Measurements from ENCODE around the gene ADGRV1.
"Not testable (repeated sequence)": the region's sequence is repeated elsewhere in the genome, so short reads cannot be mapped to it uniquely, and the experiment has no call there.

ADGRV1 gene

GRCh38 chr5:90759119-90759518, 200.5 kb downstream of the ADGRV1 start:
- no peaks in the 10 kb centered on the region for H3K9me3 ChIP-seq (ENCODE audit: control insufficient read depth, low read length)
- peaks cover 7% of the 10 kb centered on the region for H3K36me3 ChIP-seq (ENCODE audit: control insufficient read depth, insufficient read depth, low read length)
- no peak overlapping the region for H3K4me3 ChIP-seq (ENCODE audit: insufficient read depth, low read depth, low read length)
- H3K27me3 ChIP-seq (ENCODE audit: control insufficient read depth, insufficient read depth, low read length, poor library complexity, severe bottlenecking), result no peaks in the 10 kb centered on the region
- no peaks in the 10 kb centered on the region for H3K4me1 ChIP-seq (ENCODE audit: control insufficient read depth, insufficient read depth, low read length)
- 91 to 98% methylated on average over 1 to 2 of the region's 2 CpGs for WGBS, 2 experiments
- H3K27ac ChIP-seq (ENCODE audit: insufficient read depth, low read depth, low read length, poor library complexity, severe bottlenecking), result no peak overlapping the region

- no peaks in the 10 kb centered on the region for H3K9me3 ChIP-seq (ENCODE audit: control insufficient read depth, low read length)
- whole genome bisulfite sequencing, 2 experiments, result 93 to 95% methylated on average over 3 of the region's 3 CpGs
- H3K36me3 ChIP-seq (ENCODE audit: control insufficient read depth, insufficient read depth, low read length), result peaks cover 5% of the 10 kb centered on the region
- H3K27me3 ChIP-seq (ENCODE audit: control insufficient read depth, insufficient read depth, low read length, poor library complexity, severe bottlenecking), result no peaks in the 10 kb centered on the region
- no peak overlapping the region for H3K27ac ChIP-seq (ENCODE audit: insufficient read depth, low read depth, low read length, poor library complexity, severe bottlenecking)
- H3K4me1 ChIP-seq (ENCODE audit: control insufficient read depth, insufficient read depth, low read length), result no peaks in the 10 kb centered on the region
- no peak overlapping the region for H3K4me3 ChIP-seq (ENCODE audit: insufficient read depth, low read depth, low read length)
Observed at GRCh38 chr5:90767710-90768109, 209.1 kb downstream of the ADGRV1 start.

GRCh38 chr5:90770006-90770541, 211.5 kb downstream of the ADGRV1 start:
- 89 to 96% methylated on average over 4 of the region's 4 CpGs for WGBS, 2 experiments
- H3K36me3 ChIP-seq (ENCODE audit: control insufficient read depth, insufficient read depth, low read length); H3K27me3 ChIP-seq (ENCODE audit: control insufficient read depth, insufficient read depth, low read length, poor library complexity, severe bottlenecking); H3K9me3 ChIP-seq (ENCODE audit: control insufficient read depth, low read length); H3K27ac ChIP-seq (ENCODE audit: insufficient read depth, low read depth, low read length, poor library complexity, severe bottlenecking); H3K4me1 ChIP-seq (ENCODE audit: control insufficient read depth, insufficient read depth, low read length); H3K4me3 ChIP-seq (ENCODE audit: insufficient read depth, low read depth, low read length): not testable (repeated sequence)

GRCh38 chr5:90777959-90778358, 219.4 kb downstream of the ADGRV1 start:
- no peaks in the 10 kb centered on the region for H3K4me1 ChIP-seq (ENCODE audit: control insufficient read depth, insufficient read depth, low read length)
- no peaks in the 10 kb centered on the region for H3K36me3 ChIP-seq (ENCODE audit: control insufficient read depth, insufficient read depth, low read length)
- no peak overlapping the region for H3K4me3 ChIP-seq (ENCODE audit: insufficient read depth, low read depth, low read length)
- WGBS, 2 experiments, result 89 to 93% methylated on average over 6 of the region's 6 CpGs
- H3K27ac ChIP-seq (ENCODE audit: insufficient read depth, low read depth, low read length, poor library complexity, severe bottlenecking), result no peak overlapping the region
- H3K9me3 ChIP-seq (ENCODE audit: control insufficient read depth, low read length), result no peaks in the 10 kb centered on the region
- H3K27me3 ChIP-seq (ENCODE audit: control insufficient read depth, insufficient read depth, low read length, poor library complexity, severe bottlenecking), result no peaks in the 10 kb centered on the region

- Histone ChIP-seq H3K36me3 (ENCODE audit: control insufficient read depth, insufficient read depth, low read length) (peaks cover 10% of the 10 kb centered on the region), H3K27ac (ENCODE audit: insufficient read depth, low read depth, low read length, poor library complexity, severe bottlenecking) (no peak overlapping the region), H3K4me3 (ENCODE audit: insufficient read depth, low read depth, low read length) (no peak overlapping the region), H3K9me3 (ENCODE audit: control insufficient read depth, low read length) (no peaks in the 10 kb centered on the region), H3K4me1 (ENCODE audit: control insufficient read depth, insufficient read depth, low read length) (no peaks in the 10 kb centered on the region), H3K27me3 (ENCODE audit: control insufficient read depth, insufficient read depth, low read length, poor library complexity, severe bottlenecking) (no peaks in the 10 kb centered on the region)
- WGBS, 2 experiments, result 0 to 7% methylated on average over 3 of the region's 4 CpGs
Observed at GRCh38 chr5:90783460-90784333, 225.1 kb downstream of the ADGRV1 start.

- no peak overlapping the region for H3K4me3 ChIP-seq (ENCODE audit: insufficient read depth, low read depth, low read length)
- H3K4me1 ChIP-seq (ENCODE audit: control insufficient read depth, insufficient read depth, low read length), result no peaks in the 10 kb centered on the region
- peaks cover 26% of the 10 kb centered on the region for H3K36me3 ChIP-seq (ENCODE audit: control insufficient read depth, insufficient read depth, low read length)
- H3K9me3 ChIP-seq (ENCODE audit: control insufficient read depth, low read length), result no peaks in the 10 kb centered on the region
- whole genome bisulfite sequencing, 2 experiments, result 90 to 95% methylated on average over 4 of the region's 4 CpGs
- no peak overlapping the region for H3K27ac ChIP-seq (ENCODE audit: insufficient read depth, low read depth, low read length, poor library complexity, severe bottlenecking)
- H3K27me3 ChIP-seq (ENCODE audit: control insufficient read depth, insufficient read depth, low read length, poor library complexity, severe bottlenecking), result no peaks in the 10 kb centered on the region
Observed at GRCh38 chr5:90786756-90787155, 228.2 kb downstream of the ADGRV1 start.

- no peak overlapping the region for H3K4me3 ChIP-seq (ENCODE audit: insufficient read depth, low read depth, low read length)
- peaks cover 46% of the 10 kb centered on the region for H3K36me3 ChIP-seq (ENCODE audit: control insufficient read depth, insufficient read depth, low read length)
- 95 to 97% methylated on average over 3 of the region's 3 CpGs for WGBS, 2 experiments
- H3K4me1 ChIP-seq (ENCODE audit: control insufficient read depth, insufficient read depth, low read length), result no peaks in the 10 kb centered on the region
- no peak overlapping the region for H3K27ac ChIP-seq (ENCODE audit: insufficient read depth, low read depth, low read length, poor library complexity, severe bottlenecking)
- H3K9me3 ChIP-seq (ENCODE audit: control insufficient read depth, low read length), result no peaks in the 10 kb centered on the region
- no peaks in the 10 kb centered on the region for H3K27me3 ChIP-seq (ENCODE audit: control insufficient read depth, insufficient read depth, low read length, poor library complexity, severe bottlenecking)
Observed at GRCh38 chr5:90792725-90793124, 234.1 kb downstream of the ADGRV1 start.

- 95 to 100% methylated on average over 1 to 2 of the region's 2 CpGs for WGBS, 2 experiments
- Histone ChIP-seq H3K4me1 (ENCODE audit: control insufficient read depth, insufficient read depth, low read length) (no peaks in the 10 kb centered on the region), H3K9me3 (ENCODE audit: control insufficient read depth, low read length) (no peaks in the 10 kb centered on the region), H3K36me3 (ENCODE audit: control insufficient read depth, insufficient read depth, low read length) (peaks cover 42% of the 10 kb centered on the region), H3K27ac (ENCODE audit: insufficient read depth, low read depth, low read length, poor library complexity, severe bottlenecking) (no peak overlapping the region), H3K27me3 (ENCODE audit: control insufficient read depth, insufficient read depth, low read length, poor library complexity, severe bottlenecking) (no peaks in the 10 kb centered on the region), H3K4me3 (ENCODE audit: insufficient read depth, low read depth, low read length) (no peak overlapping the region)
Observed at GRCh38 chr5:90793183-90793582, 234.6 kb downstream of the ADGRV1 start.

GRCh38 chr5:90796919-90797318, 238.3 kb downstream of the ADGRV1 start:
- not testable (repeated sequence) for H3K4me3 ChIP-seq (ENCODE audit: insufficient read depth, low read depth, low read length); H3K27ac ChIP-seq (ENCODE audit: insufficient read depth, low read depth, low read length, poor library complexity, severe bottlenecking); H3K27me3 ChIP-seq (ENCODE audit: control insufficient read depth, insufficient read depth, low read length, poor library complexity, severe bottlenecking); H3K9me3 ChIP-seq (ENCODE audit: control insufficient read depth, low read length); H3K4me1 ChIP-seq (ENCODE audit: control insufficient read depth, insufficient read depth, low read length)
- peaks cover 23% of the 10 kb centered on the region for H3K36me3 ChIP-seq (ENCODE audit: control insufficient read depth, insufficient read depth, low read length)
- WGBS, 2 experiments, result 95% methylated on average over 2 of the region's 2 CpGs

- not testable (repeated sequence) for H3K27me3 ChIP-seq (ENCODE audit: control insufficient read depth, insufficient read depth, low read length, poor library complexity, severe bottlenecking); H3K27ac ChIP-seq (ENCODE audit: insufficient read depth, low read depth, low read length, poor library complexity, severe bottlenecking); H3K36me3 ChIP-seq (ENCODE audit: control insufficient read depth, insufficient read depth, low read length); H3K9me3 ChIP-seq (ENCODE audit: control insufficient read depth, low read length); H3K4me1 ChIP-seq (ENCODE audit: control insufficient read depth, insufficient read depth, low read length); H3K4me3 ChIP-seq (ENCODE audit: insufficient read depth, low read depth, low read length)
- 100% methylated on average over 1 of the region's 1 CpG for WGBS, 2 experiments
Observed at GRCh38 chr5:90800082-90800481, 241.5 kb downstream of the ADGRV1 start.

Measured in ectodermal cell (in vitro differentiated cells).